HG03571 (cell line): ENCODE data around the gene ACOXL.
"Not testable (repeated sequence)": the region's sequence is repeated elsewhere in the genome, so short reads cannot be mapped to it uniquely, and the experiment has no call there.

Experiments used
- ATAC-seq: cut with Tn5 transposase; IDR thresholded peaks from one replicate; pipeline ENCODE4 v1.9.1; 2021; ENCODE audit not compliant: unreplicated experiment

The ACOXL gene

GRCh38 chr2:110852541-110853263 is 120.3 kb downstream of the ACOXL start:
- ATAC-seq: no peak

DNA sequence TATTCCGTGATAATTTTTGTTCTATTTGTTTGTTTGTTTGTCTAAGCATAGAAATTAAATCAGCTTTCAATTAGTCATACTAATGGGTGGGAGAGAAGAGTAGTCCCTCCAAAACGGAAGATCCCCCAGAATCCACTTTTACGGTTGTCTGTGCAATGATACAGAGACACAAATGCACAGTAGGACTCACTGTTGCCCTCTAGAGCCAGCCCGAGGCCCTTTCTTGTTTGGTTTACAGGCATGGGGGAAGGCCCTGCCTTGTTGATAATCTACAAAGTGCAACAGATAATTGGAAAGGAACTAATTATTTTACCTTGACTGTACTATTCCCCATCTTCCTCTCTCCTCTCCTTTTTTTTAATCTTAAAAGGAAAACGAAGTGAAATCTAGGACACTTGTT is 121.1 kb downstream of the ACOXL start:
- ATAC-seq: no peak

- no peak for ATAC-seq
Measured at GRCh38 chr2:110853948-110854347, 121.6 kb downstream of the ACOXL start.

- ATAC-seq: no peak
Measured at GRCh38 chr2:110854355-110855081, 122.1 kb downstream of the ACOXL start.

GRCh38 chr2:110855841-110856240 is 123.5 kb downstream of the ACOXL start:
- not testable (repeated sequence) for ATAC-seq

- peak; percentile 78 for ATAC-seq
Measured at GRCh38 chr2:110858135-110858725, 125.9 kb downstream of the ACOXL start.

- no peak for ATAC-seq
Measured at GRCh38 chr2:110858993-110859701, 126.8 kb downstream of the ACOXL start.

GRCh38 chr2:110860630-110861029 is 128.3 kb downstream of the ACOXL start:
- ATAC-seq: no peak

- ATAC-seq: no peak
Measured at GRCh38 chr2:110861616-110862260, 129.4 kb downstream of the ACOXL start.

GRCh38 chr2:110863726-110864125 is 131.4 kb downstream of the ACOXL start:
- ATAC-seq: no peak

GRCh38 chr2:110864176-110864575 is 131.8 kb downstream of the ACOXL start:
- ATAC-seq: no peak

DNA sequence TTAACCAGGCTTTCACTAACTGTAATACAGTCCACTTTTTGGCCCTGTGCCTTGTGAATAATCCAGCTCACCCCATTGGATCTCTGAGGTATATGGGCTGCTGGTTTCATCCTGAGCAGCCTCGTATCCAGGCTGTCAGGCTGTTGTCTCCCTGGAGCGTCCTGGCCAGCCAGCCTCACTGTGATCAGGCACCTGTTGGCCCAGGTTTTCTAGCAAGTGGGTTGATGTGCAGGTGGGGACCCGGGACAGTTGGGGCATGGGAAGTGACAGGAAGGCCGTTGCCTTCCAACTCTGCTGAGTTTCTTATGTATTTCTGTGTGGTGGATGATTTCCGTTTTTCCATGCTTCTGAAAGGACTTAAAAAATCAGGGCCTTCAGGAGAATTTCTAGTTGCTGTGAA is 132.4 kb downstream of the ACOXL start:
- ATAC-seq: no peak

GRCh38 chr2:110865188-110865587 is 132.8 kb downstream of the ACOXL start:
- ATAC-seq: peak; percentile 87

- no peak for ATAC-seq
Measured at GRCh38 chr2:110866045-110866444, 133.7 kb downstream of the ACOXL start.

- ATAC-seq: no peak
Measured at GRCh38 chr2:110866466-110866865, 134.1 kb downstream of the ACOXL start.

DNA sequence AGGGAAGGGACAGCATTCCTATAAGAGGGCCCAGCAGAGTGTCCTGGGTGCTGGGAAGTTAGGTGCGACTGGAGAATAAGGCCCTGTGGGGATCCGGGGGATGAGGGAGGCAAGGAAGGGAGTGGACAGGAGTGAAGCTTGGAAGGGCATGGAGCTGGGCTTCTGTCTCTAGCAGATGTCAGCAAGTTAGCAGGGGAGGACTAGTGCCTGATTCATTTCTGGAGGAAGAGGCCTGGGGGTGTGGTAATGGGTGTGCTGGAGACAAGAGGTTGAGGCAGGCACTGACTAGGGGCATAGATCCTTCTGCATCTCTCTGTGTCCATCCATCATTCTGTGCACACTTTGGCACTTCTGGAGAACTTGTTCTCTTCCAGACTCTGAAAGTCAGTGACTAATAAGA is 134.7 kb downstream of the ACOXL start:
- ATAC-seq: no peak

DNA sequence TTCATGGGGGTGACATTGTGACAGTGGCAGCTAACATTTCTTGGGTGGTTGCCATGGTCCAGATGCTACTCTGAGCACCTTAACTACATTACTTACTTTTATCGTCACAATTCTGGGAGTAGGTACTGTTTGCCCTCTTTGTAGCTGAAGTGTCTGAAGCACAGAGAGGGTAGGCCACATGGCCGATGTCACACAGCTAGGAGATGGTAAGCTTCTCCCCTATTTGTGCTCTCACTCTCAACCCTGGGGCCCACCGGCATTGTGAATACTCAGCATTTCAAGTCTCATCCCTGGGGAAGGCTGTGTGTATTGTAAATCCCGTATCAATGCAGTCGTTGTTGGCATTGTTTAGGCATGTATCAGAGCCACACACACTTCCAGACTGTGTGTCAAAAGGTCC is 136.6 kb downstream of the ACOXL start:
- ATAC-seq: no peak

DNA sequence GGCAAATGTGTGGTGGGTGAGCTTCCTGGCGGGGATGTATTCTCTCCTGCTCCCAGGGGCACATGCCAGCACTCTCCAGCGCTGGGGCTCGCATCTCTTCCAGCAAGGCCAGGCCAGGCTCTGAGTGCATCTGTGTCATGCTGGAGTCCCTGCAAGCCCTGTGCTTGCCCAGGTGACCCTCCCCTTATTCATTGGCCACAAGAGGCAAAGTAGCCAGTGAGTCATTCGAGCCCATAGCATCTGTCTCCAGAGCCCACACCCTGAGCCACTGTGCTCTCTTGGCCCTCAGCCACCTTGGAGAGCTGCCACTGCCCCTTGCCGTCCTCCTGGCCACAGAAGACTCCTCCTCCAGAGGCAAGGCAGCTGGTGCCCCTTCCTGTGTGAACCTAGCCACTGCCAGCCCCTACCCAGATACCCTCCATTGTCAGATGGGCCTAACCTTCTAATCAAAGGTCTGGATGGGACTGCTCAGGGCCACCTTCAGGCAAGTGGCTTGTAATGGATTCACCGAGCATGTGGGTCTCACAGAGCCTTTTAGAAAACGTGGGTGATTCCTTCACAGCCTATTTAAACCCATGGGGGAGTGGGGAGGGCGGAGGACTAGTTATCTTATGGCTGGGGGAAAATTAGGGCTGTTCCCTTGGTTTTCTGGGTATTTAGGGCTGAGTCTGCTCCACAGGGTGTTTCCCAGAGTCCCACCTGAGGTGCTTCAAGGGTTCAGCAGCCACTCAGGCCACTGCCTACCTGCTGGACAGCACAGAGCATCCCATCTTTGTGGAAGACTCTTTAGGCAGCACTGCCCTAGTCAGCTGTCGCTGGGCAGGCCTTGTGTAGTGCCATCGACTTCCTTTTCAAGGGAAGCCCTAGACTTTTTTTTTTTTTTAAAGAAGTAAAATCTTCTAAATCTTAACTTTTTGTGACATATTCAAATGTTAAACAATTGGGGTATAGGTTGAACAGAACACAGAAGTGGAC is 137.4 kb downstream of the ACOXL start:
- no peak for ATAC-seq

DNA sequence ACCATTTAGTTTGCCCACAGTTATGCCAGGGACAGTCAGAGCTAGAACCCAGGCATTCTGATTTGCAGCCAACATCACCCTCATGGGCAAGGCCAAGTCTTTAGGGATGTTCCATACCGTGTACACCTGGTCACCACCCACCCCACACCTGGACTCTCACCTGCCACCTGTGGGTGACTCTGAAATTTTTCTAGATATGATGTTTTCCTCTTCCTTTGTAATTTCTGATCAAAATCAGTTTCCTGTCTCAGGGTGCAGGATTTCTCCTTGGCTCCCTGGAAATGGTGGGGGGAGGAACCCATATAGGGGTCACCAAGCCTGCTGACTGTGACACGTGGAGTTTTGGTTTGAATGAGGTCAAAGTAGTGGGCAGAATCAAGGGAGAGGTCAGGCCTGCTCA is 138.2 kb downstream of the ACOXL start:
- no peak for ATAC-seq

GRCh38 chr2:110871637-110872036 is 139.3 kb downstream of the ACOXL start:
- ATAC-seq: no peak
